ENCODE data around the gene RRAGC.

The RRAGC gene, protein sequence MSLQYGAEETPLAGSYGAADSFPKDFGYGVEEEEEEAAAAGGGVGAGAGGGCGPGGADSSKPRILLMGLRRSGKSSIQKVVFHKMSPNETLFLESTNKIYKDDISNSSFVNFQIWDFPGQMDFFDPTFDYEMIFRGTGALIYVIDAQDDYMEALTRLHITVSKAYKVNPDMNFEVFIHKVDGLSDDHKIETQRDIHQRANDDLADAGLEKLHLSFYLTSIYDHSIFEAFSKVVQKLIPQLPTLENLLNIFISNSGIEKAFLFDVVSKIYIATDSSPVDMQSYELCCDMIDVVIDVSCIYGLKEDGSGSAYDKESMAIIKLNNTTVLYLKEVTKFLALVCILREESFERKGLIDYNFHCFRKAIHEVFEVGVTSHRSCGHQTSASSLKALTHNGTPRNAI

GRCh38 chr1:38859561-38860453 lies at the start of gene RRAGC:
TSS of gene RRAGC (minus strand) at chr1:38859772. CDS start at chr1:38859646, 126 bp downstream.
- peak; percentile 99 for DNase-seq (ENCODE audit: low read depth)

GRCh38 chr1:38908821-38909220 lies 49.2 kb upstream of the RRAGC start:
- DNase-seq (ENCODE audit: low read depth): no peak

DNA sequence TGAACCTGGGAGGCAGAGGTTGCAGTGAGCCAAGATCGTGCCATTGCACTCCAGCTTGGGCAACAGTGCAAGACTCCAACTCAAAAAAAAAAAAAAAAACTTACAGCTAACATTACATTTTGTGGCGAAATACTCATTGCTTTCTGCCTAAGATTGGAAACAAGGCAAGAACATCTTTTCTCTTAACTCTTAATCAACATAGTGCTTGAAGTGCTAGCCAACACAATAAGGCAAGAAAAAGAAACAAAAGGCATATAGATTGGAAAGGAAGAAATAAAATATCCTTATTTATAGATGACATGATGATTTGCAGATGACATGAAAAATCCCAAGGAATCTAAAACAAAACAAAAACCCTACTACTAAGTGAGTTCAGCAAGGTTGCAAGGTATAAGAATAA lies 46.4 kb upstream of the RRAGC start:
- no peak for DNase-seq (ENCODE audit: low read depth)

GRCh38 chr1:38899560-38899959 lies 40.0 kb upstream of the RRAGC start:
- DNase-seq (ENCODE audit: low read depth): no peak

DNA sequence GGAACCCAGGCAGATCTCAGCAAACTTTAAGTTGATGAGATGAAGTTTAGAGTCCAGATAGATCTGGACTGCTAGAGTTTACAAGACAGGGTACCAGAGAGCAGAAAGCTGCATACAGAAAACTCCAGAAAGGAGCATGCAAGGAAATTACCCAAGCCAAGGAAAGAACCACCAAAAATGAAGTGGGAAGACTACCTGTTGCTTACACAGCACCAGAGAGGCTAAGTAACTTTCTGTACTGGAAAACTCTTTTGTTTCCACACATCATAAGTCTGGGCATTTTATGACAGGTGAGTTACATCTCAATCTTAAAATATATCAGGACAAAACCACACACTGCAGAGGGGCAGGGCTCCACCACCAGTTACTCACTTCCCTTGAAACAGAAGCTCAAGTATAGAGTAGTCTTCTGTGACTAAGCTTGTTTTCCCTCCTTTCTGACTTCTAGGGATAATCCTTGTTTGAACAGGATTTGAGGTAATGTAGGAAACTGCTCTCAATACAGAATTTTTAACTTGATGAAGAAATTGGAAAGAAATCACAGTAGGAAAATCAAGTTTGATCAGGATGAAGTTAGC lies 39.2 kb upstream of the RRAGC start:
- DNase-seq (ENCODE audit: low read depth): no peak

DNA sequence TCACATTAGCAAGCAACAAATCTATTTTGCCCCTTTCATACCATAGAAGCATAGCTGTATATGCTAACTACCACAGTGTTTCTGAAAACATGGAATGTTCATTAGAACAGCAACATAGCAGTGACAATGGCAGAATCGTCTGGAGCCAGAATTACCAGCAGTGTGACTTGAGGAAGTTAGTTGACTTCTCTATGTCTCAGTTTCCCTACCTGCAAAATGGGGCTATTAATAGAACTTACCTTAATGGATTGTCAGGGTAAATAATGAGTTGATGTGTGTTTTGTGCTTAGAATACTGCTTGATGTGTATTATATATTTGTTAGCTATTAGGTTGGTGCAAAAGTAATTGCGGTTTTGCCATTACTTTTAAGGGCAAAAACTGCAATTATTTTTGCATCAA lies 36.6 kb upstream of the RRAGC start:
- no peak for DNase-seq (ENCODE audit: low read depth)

DNA sequence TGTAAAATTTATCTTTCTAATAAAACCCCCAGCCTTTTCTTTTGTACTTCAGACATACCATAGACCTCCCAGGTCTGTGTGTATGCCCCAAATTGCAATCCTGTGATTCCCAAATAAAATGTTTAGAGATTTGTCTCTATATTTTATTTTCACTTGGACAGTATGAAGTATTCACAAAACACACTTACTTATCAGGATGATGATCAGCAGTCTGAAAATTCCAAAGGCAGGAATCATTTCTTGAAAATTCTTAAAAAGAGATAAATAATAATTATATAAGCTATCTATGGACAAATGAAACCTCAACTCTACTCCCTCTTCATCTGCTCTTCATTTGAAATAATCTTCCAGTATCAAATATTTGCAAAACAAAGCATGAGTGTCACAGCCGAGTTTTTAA lies 33.4 kb upstream of the RRAGC start:
- peak; percentile 17 for DNase-seq (ENCODE audit: low read depth)

- DNase-seq (ENCODE audit: low read depth): no peak
Measured at GRCh38 chr1:38891753-38892152, 32.2 kb upstream of the RRAGC start.

- DNase-seq (ENCODE audit: low read depth): no peak
Measured at GRCh38 chr1:38889589-38889988, 30.0 kb upstream of the RRAGC start.

DNA sequence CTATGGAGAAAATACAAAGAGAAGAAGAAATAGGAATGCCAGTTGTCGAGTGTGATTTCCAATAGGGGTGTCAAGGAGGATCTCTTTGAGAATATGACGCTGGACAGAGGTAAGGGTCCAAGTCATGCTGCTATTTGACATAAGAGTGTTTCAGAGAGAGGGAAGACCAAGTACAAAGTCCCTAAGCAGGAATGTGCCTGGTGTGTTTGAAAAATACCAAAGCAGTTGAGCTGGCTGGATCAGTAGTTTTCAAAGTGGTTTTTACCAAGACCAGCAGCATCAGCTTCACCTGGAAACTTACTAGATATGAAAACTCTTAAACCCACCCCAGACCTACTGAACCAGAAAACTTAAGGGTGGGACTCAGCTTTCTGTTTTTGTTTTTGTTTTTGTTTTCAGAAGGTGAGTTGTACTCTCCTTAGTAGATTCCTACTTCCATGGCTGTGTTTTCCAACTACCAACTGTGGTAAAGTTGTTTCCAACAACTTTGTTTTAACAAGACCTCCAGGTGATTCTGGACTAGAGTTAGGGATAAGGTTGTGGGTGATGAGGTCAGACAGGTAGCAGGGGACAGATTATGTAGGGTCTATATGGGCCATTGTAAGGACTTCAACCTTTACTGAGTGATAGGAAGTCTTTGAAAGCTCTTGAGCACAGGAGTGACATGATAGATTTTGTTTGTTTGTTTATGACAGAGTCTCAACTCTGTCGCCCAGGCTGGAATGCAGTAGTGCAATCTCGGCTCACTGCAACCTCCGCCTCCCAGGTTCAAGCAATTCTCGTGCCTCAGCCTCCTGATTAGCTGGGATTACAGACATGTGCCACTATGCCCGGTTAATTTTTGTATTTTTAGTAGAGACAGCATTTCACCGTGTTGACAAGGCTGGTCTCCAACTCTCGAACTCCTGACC lies 29.1 kb upstream of the RRAGC start:
- DNase-seq (ENCODE audit: low read depth): no peak

- no peak for DNase-seq (ENCODE audit: low read depth)
Measured at GRCh38 chr1:38885092-38885491, 25.5 kb upstream of the RRAGC start.

DNA sequence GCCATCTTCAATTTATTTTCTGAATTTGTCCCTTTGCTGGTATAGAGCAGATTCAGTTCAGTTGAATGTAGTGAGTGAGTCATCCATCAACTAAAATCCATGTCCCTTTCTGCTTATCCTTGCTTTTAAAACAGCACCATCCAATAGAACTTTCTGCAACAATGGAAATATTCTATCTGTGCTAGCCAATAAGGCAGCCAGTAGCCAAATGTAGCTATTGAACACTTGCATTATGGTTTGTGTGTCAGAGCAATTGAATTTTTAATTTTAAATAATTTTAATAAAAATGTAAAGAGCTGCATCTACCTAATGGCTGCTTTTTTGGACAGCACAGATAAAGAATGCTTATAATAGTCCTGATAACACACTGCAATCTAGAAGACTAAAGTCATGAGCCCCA lies 21.9 kb upstream of the RRAGC start, which contains the start of gene GJA9:
Gene GJA9, minus strand, starts transcription at position 101 of the 400 bp plus-strand sequence. CDS start 5,489 bp downstream, outside the sequence.
- DNase-seq (ENCODE audit: low read depth): no peak

DNA sequence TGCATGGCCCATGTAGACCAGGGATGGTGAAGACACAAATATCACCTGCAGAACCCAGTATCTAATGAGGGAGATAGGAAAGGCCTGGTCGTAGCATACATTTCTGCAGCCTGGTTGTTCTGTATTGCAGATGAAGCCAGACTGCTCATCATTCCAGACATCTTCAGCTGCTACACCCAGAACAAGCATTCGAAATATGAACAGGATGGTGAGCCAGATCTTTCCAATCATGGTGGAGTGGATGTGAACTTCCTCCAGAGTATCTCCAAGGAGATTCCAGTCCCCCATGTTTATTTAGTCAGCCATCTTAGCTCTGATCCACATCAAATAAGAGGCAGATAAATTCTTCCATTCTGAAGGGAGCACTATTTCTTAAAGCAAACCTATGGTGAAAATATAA lies 16.2 kb upstream of the RRAGC start:
- DNase-seq (ENCODE audit: low read depth): peak; percentile 34

GRCh38 chr1:38873027-38873969 lies 13.7 kb upstream of the RRAGC start, which contains the start of gene MYCBP:
TSS of gene MYCBP (minus strand) at chr1:38873348. CDS start at chr1:38873305, 43 bp downstream.
- peak; percentile 97 for DNase-seq (ENCODE audit: low read depth)

GRCh38 chr1:38872401-38873026 lies 12.9 kb upstream of the RRAGC start:
- DNase-seq (ENCODE audit: low read depth): peak; percentile 42

GRCh38 chr1:38870996-38871395 lies 11.4 kb upstream of the RRAGC start:
- DNase-seq (ENCODE audit: low read depth): no peak

DNA sequence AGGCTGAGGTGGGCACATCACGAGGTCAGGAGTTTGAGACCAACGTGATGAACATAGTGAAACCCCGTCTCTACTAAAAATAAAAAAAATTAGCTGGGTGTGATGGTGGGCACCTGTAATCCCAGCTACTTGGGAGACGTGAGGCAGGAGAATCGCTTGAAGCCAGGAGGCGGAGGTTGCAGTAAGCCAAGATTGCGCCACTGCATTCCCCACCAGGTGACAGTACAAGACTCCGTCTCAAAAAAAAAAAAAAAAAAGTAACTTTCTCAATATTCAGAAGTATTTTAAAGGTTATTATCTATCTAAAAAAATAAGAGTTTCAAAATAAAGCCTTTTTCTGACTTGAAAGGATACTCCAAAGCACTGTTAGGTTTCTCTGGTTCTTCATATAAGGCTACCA lies 7.6 kb upstream of the RRAGC start:
- no peak for DNase-seq (ENCODE audit: low read depth)

GRCh38 chr1:38865112-38865715 lies 5.6 kb upstream of the RRAGC start:
- DNase-seq (ENCODE audit: low read depth): no peak

DNA sequence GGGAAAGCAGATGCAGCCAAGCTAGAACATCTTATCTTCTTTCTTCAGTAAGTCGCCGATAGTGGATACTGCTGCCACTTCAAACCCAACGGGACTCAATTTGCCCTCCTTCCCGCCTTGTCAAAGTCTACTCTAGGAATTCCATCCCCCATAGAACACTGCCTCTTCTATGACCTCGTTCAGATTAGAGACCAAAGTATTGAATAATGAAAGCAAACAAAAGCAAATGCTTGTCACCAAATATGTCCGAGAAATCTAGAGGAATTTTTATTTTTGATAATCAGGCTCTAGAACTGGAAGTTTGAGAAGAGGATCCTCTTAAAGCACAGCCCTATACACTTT lies 853 bp upstream of the RRAGC start:
- peak; percentile 13 for DNase-seq (ENCODE audit: low read depth)

All from EH (cell line).